Stimulated activated CD8-positive, alpha-beta memory T cell treated with anti-CD3 and anti-CD28 coated beads, Interleukin-7, amount 100 ng/mL, for 1 hour (primary cell): ENCODE data around the gene NOSIP.

Experiments
- DNase-seq, 2 donors: peaks; one replicate each; pipeline ENCODE4 v3.0.0-alpha.2; 2020; ENCODE audit warnings: low read depth in 2 of 2

NOSIP gene

GRCh38 chr19:49594993-49595818 lies 14.8 kb upstream of the NOSIP start:
- no peak for DNase-seq

- DNase-seq, result no peak
Measured at GRCh38 chr19:49594157-49594992, 14.0 kb upstream of the NOSIP start.

GRCh38 chr19:49593233-49594113 lies 13.1 kb upstream of the NOSIP start:
- DNase-seq, result peak; percentile 79 to 80

GRCh38 chr19:49592486-49593232 lies 12.3 kb upstream of the NOSIP start:
- no peak for DNase-seq

GRCh38 chr19:49591731-49592485 lies 11.6 kb upstream of the NOSIP start:
- no peak for DNase-seq

- DNase-seq, result peak in 1 of 2 donors; percentile 30
Measured at GRCh38 chr19:49590971-49591730, 10.8 kb upstream of the NOSIP start, which contains the start of gene PRR12. Gene PRR12, plus strand, starts transcription at chr19:49591182. Its CDS starts 473 bp downstream, at chr19:49591655.

GRCh38 chr19:49590071-49590970 lies 10.0 kb upstream of the NOSIP start:
- DNase-seq, result peak; percentile 83 to 88

GRCh38 chr19:49589502-49589905 lies 9.1 kb upstream of the NOSIP start:
- DNase-seq, result no peak

- no peak for DNase-seq
Measured at GRCh38 chr19:49588365-49589122, 8.2 kb upstream of the NOSIP start.

GRCh38 chr19:49587227-49587626 lies 6.9 kb upstream of the NOSIP start:
- no peak for DNase-seq

- no peak for DNase-seq
Measured at GRCh38 chr19:49585023-49585422, 4.7 kb upstream of the NOSIP start.

GRCh38 chr19:49583239-49583638 lies 2.9 kb upstream of the NOSIP start:
- no peak for DNase-seq

- no peak for DNase-seq
Measured at GRCh38 chr19:49581007-49581508, 702 bp upstream of the NOSIP start, which contains the start of gene PRRG2. Gene PRRG2, plus strand, starts transcription at chr19:49581316. Its CDS starts 1,904 bp downstream, at chr19:49583220.

GRCh38 chr19:49579947-49580263 lies 451 bp downstream of the NOSIP start:
- no peak for DNase-seq

GRCh38 chr19:49579193-49579592 lies 1.2 kb downstream of the NOSIP start:
- DNase-seq, result no peak

GRCh38 chr19:49574206-49574755 lies 6.1 kb downstream of the NOSIP start:
- no peak for DNase-seq

- DNase-seq, result no peak
Measured at GRCh38 chr19:49573425-49573824, 6.9 kb downstream of the NOSIP start.
